ENCODE measurements around the gene TMC8. TPM values are rescaled to one million over a fixed set of nuclear protein-coding genes. Genes with fewer than 3 reads are reported as not detected.
A peak's percentile ranks its signal among the peaks of the same experiment; 100 is the strongest.
"Not testable (repeated sequence)": the region's sequence is repeated elsewhere in the genome, so short reads cannot be mapped to it uniquely, and the experiment has no call there.

The TMC8 gene
- polyA plus RNA-seq, 3 donors, result 13.3 to 151 (median 15.1) TPM

DNA sequence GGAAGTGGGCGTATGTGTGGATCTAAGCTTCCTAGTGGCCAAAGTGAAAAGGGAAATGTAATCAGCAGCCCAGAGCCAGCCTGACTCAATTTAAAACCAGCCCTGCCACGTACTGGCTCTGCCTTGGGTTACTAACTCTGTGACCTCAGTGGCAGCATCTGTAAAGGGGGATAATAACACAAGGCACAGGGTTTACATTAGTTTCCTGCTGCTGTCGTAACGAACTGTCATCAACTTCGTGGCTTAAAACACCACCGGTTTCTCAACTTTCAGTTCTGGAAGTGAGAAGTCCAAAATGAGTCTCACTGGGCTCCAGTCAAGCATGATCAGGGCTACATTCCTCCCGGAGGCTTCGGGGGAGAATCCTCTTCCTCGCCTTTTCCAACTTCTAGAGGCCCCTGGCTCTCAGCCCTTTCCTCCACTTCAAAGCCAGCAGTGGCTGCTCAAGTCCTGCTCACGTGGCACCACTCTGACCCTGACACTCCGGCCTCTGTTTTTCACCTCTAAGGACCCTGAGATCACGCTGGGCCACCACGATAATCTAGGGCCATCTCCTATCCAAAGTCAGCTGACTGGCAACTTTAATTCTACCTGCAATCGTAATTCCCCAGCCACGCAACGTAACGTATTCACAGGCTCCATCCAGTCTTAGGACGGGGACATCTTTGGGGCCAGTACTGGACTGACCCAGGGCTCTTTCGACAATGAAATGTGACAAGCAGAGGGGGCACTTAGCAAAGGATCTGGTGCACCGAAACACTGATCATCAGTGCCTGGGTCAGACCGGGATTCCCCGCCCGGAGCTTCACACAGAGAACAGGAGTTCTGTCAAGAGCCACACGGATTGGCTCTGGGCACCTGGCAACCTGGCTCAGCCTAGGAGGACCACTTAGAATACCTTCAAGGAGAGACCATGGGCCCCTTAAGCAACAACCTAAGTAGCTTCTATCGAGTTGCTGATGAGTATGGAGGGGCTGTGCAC is 16.5 kb upstream of the TMC8 start:
- Histone ChIP-seq H3K4me1 (ENCODE audit: control insufficient read depth in 1 of 2, insufficient read depth in 2 of 2, low read length in 2 of 2) (peaks cover 24 to 37% of the 10 kb centered on the region in 2 donors), H3K79me2 (ENCODE audit: insufficient read depth, low read length) (no peaks in the 10 kb centered on the region), H3K9me3 (replicated peaks in 1 of 2; ENCODE audit: control insufficient read depth in 1 of 2, insufficient read depth in 1 of 2, low read length in 2 of 2) (no peaks in the 10 kb centered on the region), H3K4me2 (replicated peaks; ENCODE audit: extremely low read depth, low read length, poor library complexity, severe bottlenecking) (no peak overlapping the region), H3K36me3 (replicated peaks in 1 of 2; ENCODE audit: control insufficient read depth in 1 of 2, insufficient read depth in 2 of 2, low read length in 2 of 2) (peaks cover 62 to 82% of the 10 kb centered on the region in 2 donors), H3K27ac (ENCODE audit: low read depth in 1 of 2, low read length in 2 of 2) (peak overlapping the region; percentile 27 to 48), H3K27me3 (ENCODE audit: control insufficient read depth in 2 of 2, insufficient read depth in 2 of 2, low read length in 2 of 2) (no peaks in the 10 kb centered on the region), H2AFZ (ENCODE audit: insufficient read depth, low read depth, low read length, poor library complexity, severe bottlenecking) (no peak overlapping the region), H3K9ac (ENCODE audit: insufficient read depth, low read length, poor library complexity, severe bottlenecking) (no peak overlapping the region), H4K20me1 (ENCODE audit: insufficient read depth, low read length) (peaks cover 91% of the 10 kb centered on the region), H3K4me3 (replicated peaks in 1 of 3; ENCODE audit: low read depth in 2 of 3, low read length in 3 of 3) (no peak overlapping the region)
- 74% methylated on average over 23 of the region's 25 CpGs for WGBS (ENCODE audit: insufficient coverage)
- H3K4me1 Mint-ChIP-seq, result peaks cover 33% of the 10 kb centered on the region
- peaks cover 52 to 84% of the 10 kb centered on the region in 2 donors for H3K36me3 Mint-ChIP-seq
- intact Hi-C loops (cut with micrococcal nuclease), result loop anchor here (2.0 to 10.0 kb wide), 5 partner anchors 13 to 311 kb away; no protein-coding TSS in a partner anchor
- peak overlapping the region; percentile 60 to 91 (median 73) for H3K27ac Mint-ChIP-seq
- H3K4me3 Mint-ChIP-seq, result peak overlapping the region in 1 of 2 donors; percentile 7
- peaks cover 0 to 6% (median 0%) of the 10 kb centered on the region in 7 donors for H3K9me3 Mint-ChIP-seq
- peaks cover 0 to 5% (median 0%) of the 10 kb centered on the region in 3 donors for H3K27me3 Mint-ChIP-seq (ENCODE audit: low read depth in 3 of 3)
- DNase-seq, result peak; percentile 30 to 55 (median 38)
- TF ChIP-seq, protein P1, sequence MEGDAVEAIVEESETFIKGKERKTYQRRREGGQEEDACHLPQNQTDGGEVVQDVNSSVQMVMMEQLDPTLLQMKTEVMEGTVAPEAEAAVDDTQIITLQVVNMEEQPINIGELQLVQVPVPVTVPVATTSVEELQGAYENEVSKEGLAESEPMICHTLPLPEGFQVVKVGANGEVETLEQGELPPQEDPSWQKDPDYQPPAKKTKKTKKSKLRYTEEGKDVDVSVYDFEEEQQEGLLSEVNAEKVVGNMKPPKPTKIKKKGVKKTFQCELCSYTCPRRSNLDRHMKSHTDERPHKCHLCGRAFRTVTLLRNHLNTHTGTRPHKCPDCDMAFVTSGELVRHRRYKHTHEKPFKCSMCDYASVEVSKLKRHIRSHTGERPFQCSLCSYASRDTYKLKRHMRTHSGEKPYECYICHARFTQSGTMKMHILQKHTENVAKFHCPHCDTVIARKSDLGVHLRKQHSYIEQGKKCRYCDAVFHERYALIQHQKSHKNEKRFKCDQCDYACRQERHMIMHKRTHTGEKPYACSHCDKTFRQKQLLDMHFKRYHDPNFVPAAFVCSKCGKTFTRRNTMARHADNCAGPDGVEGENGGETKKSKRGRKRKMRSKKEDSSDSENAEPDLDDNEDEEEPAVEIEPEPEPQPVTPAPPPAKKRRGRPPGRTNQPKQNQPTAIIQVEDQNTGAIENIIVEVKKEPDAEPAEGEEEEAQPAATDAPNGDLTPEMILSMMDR (IDR thresholded peaks at IDR 0.05), result no peak

DNA sequence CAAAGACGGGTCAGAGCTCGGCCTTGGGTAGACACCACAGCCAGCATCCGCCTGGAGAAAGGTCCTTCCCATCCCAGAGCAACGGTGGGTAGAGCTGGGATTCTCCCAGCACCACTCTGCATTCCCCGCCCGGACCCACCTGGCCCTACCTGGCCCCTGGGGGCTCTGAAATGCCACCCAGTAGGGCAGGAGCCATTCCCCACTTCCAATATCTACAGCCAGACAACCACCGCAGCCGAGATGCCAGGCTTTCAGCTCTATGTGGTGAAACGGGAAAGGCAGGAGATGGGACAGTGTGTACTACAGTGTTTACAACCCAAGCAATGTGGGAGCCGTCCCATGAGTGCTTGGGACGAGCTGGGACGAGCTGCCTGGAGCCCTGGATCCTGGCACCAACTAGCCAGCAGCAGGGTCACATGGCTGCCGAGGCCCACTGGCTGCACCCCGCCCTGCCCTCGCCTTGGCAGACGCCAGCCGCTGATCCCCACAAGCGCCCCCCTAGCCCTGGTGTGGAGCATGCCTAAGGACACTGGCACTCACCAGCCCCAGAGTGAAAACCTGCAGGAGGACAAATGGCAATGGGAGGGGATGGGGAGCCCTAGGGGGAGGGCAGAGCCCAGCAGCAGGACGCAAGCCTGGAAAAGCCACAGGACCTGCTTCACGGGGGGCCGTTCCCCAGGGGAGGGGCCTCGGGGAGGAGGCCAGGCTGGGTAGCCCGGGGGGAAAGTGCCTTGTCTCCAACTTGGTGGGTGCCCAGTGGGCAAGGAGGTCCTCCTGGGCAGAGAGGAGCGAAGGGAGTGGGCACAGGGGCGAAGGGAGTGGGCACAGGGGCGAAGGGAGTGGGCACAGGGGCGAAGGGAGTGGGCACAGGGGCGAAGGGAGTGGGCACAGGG is 15.5 kb upstream of the TMC8 start:
- no peaks in the 10 kb centered on the region for H3K27me3 ChIP-seq (ENCODE audit: control insufficient read depth in 2 of 2, insufficient read depth in 2 of 2, low read length in 2 of 2)
- no peak overlapping the region for H3K4me3 ChIP-seq (replicated peaks in 1 of 3; ENCODE audit: low read depth in 2 of 3, low read length in 3 of 3)
- peaks cover 0 to 5% (median 0%) of the 10 kb centered on the region in 3 donors for H3K27me3 Mint-ChIP-seq (ENCODE audit: low read depth in 3 of 3)
- H3K27ac Mint-ChIP-seq, result peak overlapping the region in 2 of 7 donors; percentile 30 to 42
- DNase-seq, result no peak
- H3K4me1 Mint-ChIP-seq, result peaks cover 33% of the 10 kb centered on the region
- no peak overlapping the region for H2AFZ ChIP-seq (ENCODE audit: insufficient read depth, low read depth, low read length, poor library complexity, severe bottlenecking)
- peaks cover 2% of the 10 kb centered on the region for H3K79me2 ChIP-seq (ENCODE audit: insufficient read depth, low read length)
- H3K9me3 Mint-ChIP-seq, result peaks cover 0 to 6% (median 0%) of the 10 kb centered on the region in 7 donors
- H3K4me3 Mint-ChIP-seq, result no peak overlapping the region
- no peak overlapping the region for H3K4me2 ChIP-seq (replicated peaks; ENCODE audit: extremely low read depth, low read length, poor library complexity, severe bottlenecking)
- TF ChIP-seq, protein P1 (IDR thresholded peaks at IDR 0.05), result no peak
- H3K9ac ChIP-seq (ENCODE audit: insufficient read depth, low read length, poor library complexity, severe bottlenecking), result no peak overlapping the region
- intact Hi-C loops (cut with micrococcal nuclease), result loop anchor here (5.0 to 10.0 kb wide), 3 partner anchors 57 to 310 kb away; no protein-coding TSS in a partner anchor
- peaks cover 24 to 39% of the 10 kb centered on the region in 2 donors for H3K4me1 ChIP-seq (ENCODE audit: control insufficient read depth in 1 of 2, insufficient read depth in 2 of 2, low read length in 2 of 2)
- WGBS (ENCODE audit: insufficient coverage), result 95% methylated on average over 18 of the region's 28 CpGs
- H3K36me3 Mint-ChIP-seq, result peaks cover 48 to 84% of the 10 kb centered on the region in 2 donors
- H3K9me3 ChIP-seq (replicated peaks in 1 of 2; ENCODE audit: control insufficient read depth in 1 of 2, insufficient read depth in 1 of 2, low read length in 2 of 2), result no peaks in the 10 kb centered on the region
- H3K27ac ChIP-seq (ENCODE audit: low read depth in 1 of 2, low read length in 2 of 2), result no peak overlapping the region
- H3K36me3 ChIP-seq (replicated peaks in 1 of 2; ENCODE audit: control insufficient read depth in 1 of 2, insufficient read depth in 2 of 2, low read length in 2 of 2), result peaks cover 61 to 79% of the 10 kb centered on the region in 2 donors
- peaks cover 91% of the 10 kb centered on the region for H4K20me1 ChIP-seq (ENCODE audit: insufficient read depth, low read length)

DNA sequence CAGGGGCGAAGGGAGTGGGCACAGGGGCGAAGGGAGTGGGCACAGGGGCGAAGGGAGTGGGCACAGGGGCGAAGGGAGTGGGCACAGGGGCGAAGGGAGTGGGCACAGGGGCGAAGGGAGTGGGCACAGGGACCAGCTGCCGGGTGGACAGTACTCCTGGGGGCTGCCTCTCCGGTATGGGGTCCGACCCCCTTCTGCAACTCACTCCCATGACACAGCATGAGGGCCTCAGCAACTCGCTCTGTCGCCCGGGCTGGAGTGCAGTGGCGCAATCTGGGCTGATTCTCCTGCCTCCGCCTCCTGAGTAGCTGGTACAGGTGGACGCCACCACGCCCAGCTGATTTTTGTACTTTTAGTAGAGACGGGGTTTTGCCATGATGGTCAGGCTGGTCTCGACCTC is 14.8 kb upstream of the TMC8 start:
- H3K36me3 ChIP-seq (replicated peaks in 1 of 2; ENCODE audit: control insufficient read depth in 1 of 2, insufficient read depth in 2 of 2, low read length in 2 of 2), result peaks cover 60 to 79% of the 10 kb centered on the region in 2 donors
- H3K4me2 ChIP-seq (replicated peaks; ENCODE audit: extremely low read depth, low read length, poor library complexity, severe bottlenecking); H3K27me3 ChIP-seq (ENCODE audit: control insufficient read depth in 2 of 2, insufficient read depth in 2 of 2, low read length in 2 of 2); H3K79me2 ChIP-seq (ENCODE audit: insufficient read depth, low read length); H3K27ac Mint-ChIP-seq; H3K4me3 ChIP-seq (replicated peaks in 1 of 3; ENCODE audit: low read depth in 2 of 3, low read length in 3 of 3); H3K9me3 Mint-ChIP-seq; H3K27me3 Mint-ChIP-seq (ENCODE audit: low read depth in 3 of 3); DNase-seq; H3K27ac ChIP-seq (ENCODE audit: low read depth in 1 of 2, low read length in 2 of 2); H3K9ac ChIP-seq (ENCODE audit: insufficient read depth, low read length, poor library complexity, severe bottlenecking); H2AFZ ChIP-seq (ENCODE audit: insufficient read depth, low read depth, low read length, poor library complexity, severe bottlenecking); H3K4me3 Mint-ChIP-seq; H3K9me3 ChIP-seq (replicated peaks in 1 of 2; ENCODE audit: control insufficient read depth in 1 of 2, insufficient read depth in 1 of 2, low read length in 2 of 2): not testable (repeated sequence)
- H3K36me3 Mint-ChIP-seq, result peaks cover 47 to 84% of the 10 kb centered on the region in 2 donors
- H3K4me1 Mint-ChIP-seq, result peaks cover 36% of the 10 kb centered on the region
- peaks cover 24 to 39% of the 10 kb centered on the region in 2 donors for H3K4me1 ChIP-seq (ENCODE audit: control insufficient read depth in 1 of 2, insufficient read depth in 2 of 2, low read length in 2 of 2)
- WGBS (ENCODE audit: insufficient coverage), result 70% methylated on average over 9 of the region's 18 CpGs
- intact Hi-C loops (cut with micrococcal nuclease), result loop anchor here (10.0 kb wide), 1 partner anchor 309 kb away; no protein-coding TSS in a partner anchor
- peaks cover 91% of the 10 kb centered on the region for H4K20me1 ChIP-seq (ENCODE audit: insufficient read depth, low read length)
